SH-SY5Y (cell line): ENCODE measurements around the gene ULK4.

ENCODE experiments used
- GATA2 ChIP-seq: IDR thresholded peaks from 2 replicates; pipeline ENCODE4 v1.6.1; 2011; ENCODE audit warnings: mild to moderate bottlenecking, low read depth, low read length
- GATA3 ChIP-seq: IDR thresholded peaks from 2 replicates; pipeline ENCODE4 v1.6.1; 2011; ENCODE audit warnings: low read depth, mild to moderate bottlenecking, low read length, moderate library complexity

DNA sequence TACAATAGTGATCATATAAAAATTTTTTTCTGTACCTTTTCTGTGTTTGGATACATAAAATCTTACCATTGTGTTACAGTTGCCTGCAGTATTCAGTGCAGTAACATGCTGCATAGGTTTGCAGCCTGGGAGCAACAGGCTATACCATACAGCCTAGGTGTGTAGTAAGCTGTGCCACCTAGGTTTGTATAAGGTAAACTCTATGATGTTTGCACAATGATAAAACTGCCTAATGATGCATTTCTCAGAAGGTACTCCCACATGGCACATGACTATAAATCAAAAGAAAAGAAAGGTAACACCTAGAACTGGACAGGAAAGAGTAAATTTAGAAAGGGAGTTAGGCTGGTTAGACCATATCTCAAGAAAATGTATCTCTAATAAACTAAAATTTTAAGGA, 293.5 kb downstream of the ULK4 start:
- no peak for TF ChIP-seq GATA2
- no peak for TF ChIP-seq GATA3
